ENCODE results near the gene RFX4.

Gene RFX4

GRCh38 chr12:106696071-106696470, 113.3 kb downstream of the RFX4 start:
- Histone ChIP-seq H3K4me3 (replicated peaks; ENCODE audit: insufficient read depth, low read length) (no peak overlapping the region), H3K27ac (replicated peaks) (no peak overlapping the region), H3K27me3 (ENCODE audit: insufficient read depth, poor library complexity, severe bottlenecking) (no peaks in the 10 kb centered on the region)
- no peak for DNase-seq (ENCODE audit: low read depth in 1 of 2, low spot score in 1 of 2)
- TF ChIP-seq POLR2AphosphoS5 (IDR thresholded peaks at IDR 0.05; ENCODE audit: low read depth) (no peak), REST (IDR thresholded peaks at IDR 0.05; ENCODE audit: insufficient replicate concordance, low read depth) (no peak), GABPA (IDR thresholded peaks at IDR 0.05; ENCODE audit: low read depth) (no peak), CTCF (IDR thresholded peaks at IDR 0.05; ENCODE audit: insufficient read depth, low read length) (no peak), SPI1 (IDR thresholded peaks at IDR 0.05; ENCODE audit: borderline replicate concordance, low read depth) (no peak)

GRCh38 chr12:106696681-106697417, 114.0 kb downstream of the RFX4 start:
- no peak for DNase-seq (ENCODE audit: low read depth in 1 of 2, low spot score in 1 of 2)
- no peak for TF ChIP-seq GABPA (IDR thresholded peaks at IDR 0.05; ENCODE audit: low read depth)
- TF ChIP-seq POLR2AphosphoS5 (IDR thresholded peaks at IDR 0.05; ENCODE audit: low read depth) = no peak
- TF ChIP-seq CTCF (IDR thresholded peaks at IDR 0.05; ENCODE audit: insufficient read depth, low read length) = no peak
- no peak for TF ChIP-seq REST (IDR thresholded peaks at IDR 0.05; ENCODE audit: insufficient replicate concordance, low read depth)
- TF ChIP-seq SPI1 (IDR thresholded peaks at IDR 0.05; ENCODE audit: borderline replicate concordance, low read depth) = no peak
- no peak overlapping the region for H3K27ac ChIP-seq (replicated peaks)
- H3K4me3 ChIP-seq (replicated peaks; ENCODE audit: insufficient read depth, low read length) = no peak overlapping the region
- H3K27me3 ChIP-seq (ENCODE audit: insufficient read depth, poor library complexity, severe bottlenecking) = no peaks in the 10 kb centered on the region

- DNase-seq (ENCODE audit: low read depth in 1 of 2, low spot score in 1 of 2) = no peak
- H3K4me3 ChIP-seq (replicated peaks; ENCODE audit: insufficient read depth, low read length) = no peak overlapping the region
- H3K27me3 ChIP-seq (ENCODE audit: insufficient read depth, poor library complexity, severe bottlenecking) = no peaks in the 10 kb centered on the region
- H3K27ac ChIP-seq (replicated peaks) = no peak overlapping the region
- no peak for TF ChIP-seq REST (IDR thresholded peaks at IDR 0.05; ENCODE audit: insufficient replicate concordance, low read depth)
- no peak for TF ChIP-seq POLR2AphosphoS5 (IDR thresholded peaks at IDR 0.05; ENCODE audit: low read depth)
These were observed 121.3 kb downstream of the RFX4 start for GRCh38 chr12:106704081-106704480.

All from HL-60 (cell line).